Central memory CD4-positive, alpha-beta T cell (primary cell): ENCODE measurements around the gene CD200R1.

Source experiments
- DNase-seq: peaks from one replicate; pipeline ENCODE4 v3.0.0; 2022
- total RNA-seq, 3 experiments: gene quantifications; one replicate each; lab custom pipeline; 2026; lab: John Stamatoyannopoulos, UW

The CD200R1 gene
- total RNA-seq, result 2.9 to 36.0 (median 17.0) reads per million in 3 experiments

GRCh38 chr3:112974894-112975293, at the start of gene CD200R1:
TSS of gene CD200R1 (minus strand) at chr3:112975103. CDS start at chr3:112974857, 246 bp downstream.
- peak; percentile 24 for DNase-seq

GRCh38 chr3:113021471-113021870, 46.6 kb upstream of the CD200R1 start:
- DNase-seq, result no peak

- peak; percentile 81 for DNase-seq
Measured at GRCh38 chr3:113019182-113020137, 44.6 kb upstream of the CD200R1 start.

- DNase-seq, result no peak
Measured at GRCh38 chr3:113018536-113019181, 43.8 kb upstream of the CD200R1 start.

- no peak for DNase-seq
Measured at GRCh38 chr3:113013593-113013992, 38.7 kb upstream of the CD200R1 start.

GRCh38 chr3:113008117-113008516, 33.2 kb upstream of the CD200R1 start:
- no peak for DNase-seq

- no peak for DNase-seq
Measured at GRCh38 chr3:113006359-113007056, 31.6 kb upstream of the CD200R1 start.

- peak; percentile 69 for DNase-seq
Measured at GRCh38 chr3:113005611-113006010, 30.7 kb upstream of the CD200R1 start.

- no peak for DNase-seq
Measured at GRCh38 chr3:113002679-113003078, 27.8 kb upstream of the CD200R1 start.

GRCh38 chr3:113002037-113002436, 27.1 kb upstream of the CD200R1 start:
- no peak for DNase-seq

GRCh38 chr3:113000691-113001090, 25.8 kb upstream of the CD200R1 start:
- DNase-seq, result no peak

GRCh38 chr3:112995800-112996199, 20.9 kb upstream of the CD200R1 start:
- DNase-seq, result no peak

GRCh38 chr3:112990672-112991602, 16.0 kb upstream of the CD200R1 start, which contains the start of gene GTPBP8:
TSS of gene GTPBP8 (plus strand) at chr3:112990984. CDS start at chr3:112991000, 16 bp downstream.
- peak; percentile 78 for DNase-seq

- no peak for DNase-seq
Measured at GRCh38 chr3:112987710-112988334, 12.9 kb upstream of the CD200R1 start.

GRCh38 chr3:112984485-112984884, 9.6 kb upstream of the CD200R1 start:
- DNase-seq, result peak; percentile 27

GRCh38 chr3:112982710-112983109, 7.8 kb upstream of the CD200R1 start:
- no peak for DNase-seq

GRCh38 chr3:112980080-112980479, 5.2 kb upstream of the CD200R1 start:
- no peak for DNase-seq

- peak; percentile 47 for DNase-seq
Measured at GRCh38 chr3:112979244-112979832, 4.4 kb upstream of the CD200R1 start.

- no peak for DNase-seq
Measured at GRCh38 chr3:112976953-112977352, 2.0 kb upstream of the CD200R1 start.

- DNase-seq, result no peak
Measured at GRCh38 chr3:112976001-112976400, 1.1 kb upstream of the CD200R1 start.

GRCh38 chr3:112974178-112974517, 755 bp downstream of the CD200R1 start:
- no peak for DNase-seq
